Kidney (tissue), 14 donors: ENCODE data around the gene HEY2. TPM values are rescaled to one million over a fixed set of nuclear protein-coding genes. Genes with fewer than 3 reads are reported as not detected.

ENCODE experiments used
- DNase-seq, 5 donors: peaks; one replicate each; pipeline ENCODE4 v3.0.0-alpha.2; 2013 to 2020
- FAIRE-seq: peaks from 2 replicates; lab custom pipeline; 2012; peaks lifted over from hg19 to GRCh38; lab: Jason Lieb, UNC
- H3K27ac ChIP-seq, 2 donors: one replicate each; pipeline ENCODE4 v1.7.0; 2013; ENCODE audit warnings: low read depth in 2 of 2, low read length in 2 of 2, inconsistent platforms in 1 of 2
- H3K27me3 ChIP-seq: one replicate; pipeline ENCODE4 v1.7.1; 2013; ENCODE audit warnings: low read length, inconsistent platforms; ENCODE audit not compliant: control insufficient read depth, insufficient read depth
- H3K36me3 ChIP-seq, 3 donors: one replicate each; pipeline versions ENCODE4 v1.7.0 to v1.7.1; 2013; ENCODE audit warnings: low read length in 3 of 3, control low read depth in 1 of 3, inconsistent platforms in 1 of 3; ENCODE audit not compliant: insufficient read depth in 3 of 3, control insufficient read depth in 2 of 3
- H3K4me1 ChIP-seq, 3 donors: one replicate each; pipeline versions ENCODE4 v1.7.0 to v1.7.1; 2013; ENCODE audit warnings: low read length in 3 of 3, inconsistent platforms in 1 of 3, low read depth in 1 of 3; ENCODE audit not compliant: control insufficient read depth in 2 of 3, insufficient read depth in 2 of 3
- H3K4me3 ChIP-seq, 3 donors: one replicate each; pipeline versions ENCODE4 v1.7.0 to v1.8.1; 2013; ENCODE audit warnings: low read length in 3 of 3, control low read depth in 1 of 3, inconsistent platforms in 1 of 3
- H3K9ac ChIP-seq, 3 donors: one replicate each; pipeline versions ENCODE4 v1.7.0 to v1.7.1; 2013; ENCODE audit warnings: low read length in 3 of 3, control low read depth in 1 of 3, inconsistent platforms in 1 of 3
- H3K9me3 ChIP-seq, 3 donors: one replicate each; pipeline versions ENCODE4 v1.7.0 to v1.7.1; 2013; ENCODE audit warnings: low read length in 3 of 3, control low read depth in 1 of 3, inconsistent platforms in 1 of 3; ENCODE audit not compliant: control insufficient read depth in 2 of 3, insufficient read depth in 1 of 3
- intact Hi-C: fragments of 100-400 bp; cut with DNase I; formaldehyde crosslinking; loops from one replicate; pipeline ENCODE4 v1.11.1; 2022
- polyA plus RNA-seq: library from polyadenylated mRNA; stranded (reverse); fragments of 350-450 nt; fragmentation: Illumina TruSeq; extraction: RNeasy Lipid Tissue Mini Kit (QIAGEN cat#74804); gene quantifications from one replicate; pipeline ENCODE4 v1.2.3, GENCODE V29; 2014; ENCODE audit warnings: low read depth, low replicate concordance; ENCODE audit not compliant: insufficient read depth
- total RNA-seq: library from RNA; stranded (reverse); fragmentation: NEBNext Ultra II Directional; extraction: Animal tissue kit (Norgen Biotek cat#: 25700); gene quantifications from one replicate; pipeline ENCODE4 v1.2.1, GENCODE V29; 2021
- TF ChIP-seq, protein P1 (sequence below): IDR thresholded peaks from 3 replicates; pipeline ENCODE4 v1.5.1; 2012; ENCODE audit warnings: mild to moderate bottlenecking, moderate library complexity, borderline replicate concordance; ENCODE audit not compliant: insufficient read depth; ENCODE audit errors: extremely low read depth
- donor health status: control.
- donor health status: control.
- donor health status: control.
- donor health status: control.
- donor health status: control.
- donor health status: DM: yes; HTN: yes; CAD: no.
- donor health status: Normal renal cell carcinoma (clear cell type).

The HEY2 gene
- total and polyA plus RNA-seq, 2 donors from 2014 or later, result 4.2 to 10.7 TPM

DNA sequence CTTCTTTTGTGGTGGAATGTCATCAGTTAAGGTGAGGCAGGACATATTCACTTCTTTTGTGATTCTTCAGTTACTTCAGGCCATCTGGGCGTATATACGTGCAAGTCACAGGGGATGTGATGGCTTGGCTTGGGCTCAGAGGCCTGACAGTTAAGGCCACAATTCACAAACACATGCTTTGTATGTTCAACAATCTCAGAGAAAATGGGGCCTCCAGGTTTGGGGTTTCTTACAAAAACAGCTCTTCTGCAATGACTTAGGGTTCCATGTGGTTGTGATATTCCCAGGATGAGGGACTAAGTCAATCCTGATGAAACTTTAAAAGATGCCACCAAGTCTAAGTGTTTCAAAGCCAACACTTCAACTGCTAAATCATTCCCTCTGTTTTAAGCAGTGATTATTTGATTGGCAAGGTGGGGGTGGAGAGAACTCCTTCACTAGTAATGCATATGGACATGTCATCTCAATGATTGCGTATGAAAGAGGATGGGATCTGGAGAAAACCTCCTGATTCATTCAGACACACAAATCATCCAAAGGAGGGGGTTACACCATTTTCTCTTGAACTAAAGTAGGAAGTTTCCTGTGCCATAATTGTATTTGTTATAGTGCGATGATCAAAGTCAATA lies 41.7 kb upstream of the HEY2 start:
- Histone ChIP-seq H3K27me3 (no peaks in the 10 kb centered on the region), H3K4me3 (no peak overlapping the region), H3K4me1 (no peaks in the 10 kb centered on the region), H3K27ac (no peak overlapping the region), H3K9me3 (peaks cover 0 to 7% (median 0%) of the 10 kb centered on the region in 3 donors), H3K36me3 (no peaks in the 10 kb centered on the region), H3K9ac (no peak overlapping the region)
- TF ChIP-seq, protein P1, sequence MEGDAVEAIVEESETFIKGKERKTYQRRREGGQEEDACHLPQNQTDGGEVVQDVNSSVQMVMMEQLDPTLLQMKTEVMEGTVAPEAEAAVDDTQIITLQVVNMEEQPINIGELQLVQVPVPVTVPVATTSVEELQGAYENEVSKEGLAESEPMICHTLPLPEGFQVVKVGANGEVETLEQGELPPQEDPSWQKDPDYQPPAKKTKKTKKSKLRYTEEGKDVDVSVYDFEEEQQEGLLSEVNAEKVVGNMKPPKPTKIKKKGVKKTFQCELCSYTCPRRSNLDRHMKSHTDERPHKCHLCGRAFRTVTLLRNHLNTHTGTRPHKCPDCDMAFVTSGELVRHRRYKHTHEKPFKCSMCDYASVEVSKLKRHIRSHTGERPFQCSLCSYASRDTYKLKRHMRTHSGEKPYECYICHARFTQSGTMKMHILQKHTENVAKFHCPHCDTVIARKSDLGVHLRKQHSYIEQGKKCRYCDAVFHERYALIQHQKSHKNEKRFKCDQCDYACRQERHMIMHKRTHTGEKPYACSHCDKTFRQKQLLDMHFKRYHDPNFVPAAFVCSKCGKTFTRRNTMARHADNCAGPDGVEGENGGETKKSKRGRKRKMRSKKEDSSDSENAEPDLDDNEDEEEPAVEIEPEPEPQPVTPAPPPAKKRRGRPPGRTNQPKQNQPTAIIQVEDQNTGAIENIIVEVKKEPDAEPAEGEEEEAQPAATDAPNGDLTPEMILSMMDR, result no peak
- intact Hi-C loops, result no loop called here
- FAIRE-seq (no peak), DNase-seq (no peak)

DNA sequence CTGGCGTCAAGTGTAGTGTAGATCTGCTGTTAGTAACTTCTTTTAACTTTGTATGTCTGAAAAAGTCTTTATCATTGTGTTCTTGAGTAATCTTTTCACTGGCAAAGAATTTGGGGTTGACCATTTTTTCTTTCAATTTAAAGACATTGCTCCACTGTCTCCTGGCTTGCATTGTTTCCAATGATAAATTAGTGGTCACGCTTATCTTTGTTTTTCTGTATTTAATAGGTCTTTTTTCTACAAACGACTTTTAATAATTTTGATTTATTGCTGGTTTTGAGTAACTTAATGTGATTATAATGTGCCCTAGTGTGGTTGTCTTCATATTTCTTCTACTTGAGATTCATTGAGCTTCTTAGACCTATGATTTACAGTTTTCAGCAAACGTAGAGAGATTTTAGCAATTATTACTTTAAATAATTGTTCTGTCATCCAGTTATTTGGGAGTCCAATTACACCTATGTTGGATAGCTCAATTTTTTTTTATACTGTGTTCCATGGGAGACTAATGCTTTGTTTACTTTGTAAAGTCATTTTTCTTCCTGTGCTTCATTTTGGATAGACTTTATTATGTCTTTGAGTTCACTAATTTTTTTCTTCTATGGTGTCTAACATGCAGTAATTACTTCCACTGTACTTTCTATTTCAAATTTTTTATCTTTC lies 38.3 kb upstream of the HEY2 start:
- DNase-seq (no peak), FAIRE-seq (no peak)
- H3K4me3 ChIP-seq, result no peak overlapping the region
- no peaks in the 10 kb centered on the region for H3K4me1 ChIP-seq
- intact Hi-C loops, result no loop called here
- H3K9me3 ChIP-seq, result peaks cover 0 to 7% (median 0%) of the 10 kb centered on the region in 3 donors
- no peak overlapping the region for H3K9ac ChIP-seq
- no peaks in the 10 kb centered on the region for H3K36me3 ChIP-seq
- no peaks in the 10 kb centered on the region for H3K27me3 ChIP-seq
- TF ChIP-seq, protein P1, result no peak
- H3K27ac ChIP-seq, result no peak overlapping the region

DNA sequence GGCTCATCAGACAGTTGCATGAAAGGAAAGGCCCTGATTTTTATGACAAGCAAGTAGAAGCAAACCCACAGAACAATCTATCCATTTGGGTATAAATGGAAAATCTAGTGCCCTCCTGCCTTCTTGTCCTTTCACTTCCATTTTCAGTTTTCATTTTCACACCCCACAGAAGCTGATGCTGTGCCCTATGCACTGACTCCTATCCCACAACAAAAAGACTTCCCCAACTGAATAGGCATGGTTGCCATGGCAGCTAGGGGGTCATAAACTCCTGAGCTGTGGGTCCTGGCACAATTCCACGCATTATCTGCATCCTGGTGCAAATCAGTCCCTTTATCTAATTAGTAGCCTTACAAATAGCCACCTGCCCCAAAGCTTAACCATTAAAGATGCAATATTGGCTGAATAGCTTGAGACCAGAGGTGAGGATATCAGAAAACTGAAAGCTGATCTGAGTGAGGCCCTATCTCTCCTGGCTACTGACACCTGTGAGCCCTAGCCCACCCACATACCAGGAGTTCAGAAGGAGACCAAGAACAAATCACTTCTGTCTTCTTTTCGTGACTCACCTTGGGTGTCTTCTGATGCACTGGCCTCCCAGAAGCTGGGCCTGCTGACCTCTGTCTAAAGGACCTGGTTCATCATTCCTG lies 34.9 kb upstream of the HEY2 start:
- FAIRE-seq (no peak), DNase-seq (no peak)
- intact Hi-C loops, result no loop called here
- Histone ChIP-seq H3K36me3 (no peaks in the 10 kb centered on the region), H3K4me3 (no peak overlapping the region), H3K27ac (no peak overlapping the region), H3K9ac (no peak overlapping the region), H3K4me1 (no peaks in the 10 kb centered on the region), H3K9me3 (peaks cover 0 to 7% (median 0%) of the 10 kb centered on the region in 3 donors), H3K27me3 (no peaks in the 10 kb centered on the region)
- TF ChIP-seq, protein P1, result no peak
